GM21528 (cell line): ENCODE data around the gene KERA.

Experiments
- ATAC-seq: cut with Tn5 transposase; IDR thresholded peaks from one replicate; pipeline ENCODE4 v1.9.1; 2021; ENCODE audit warnings: mild to moderate bottlenecking, moderate library complexity; ENCODE audit not compliant: unreplicated experiment, low FRiP score

The KERA gene

DNA sequence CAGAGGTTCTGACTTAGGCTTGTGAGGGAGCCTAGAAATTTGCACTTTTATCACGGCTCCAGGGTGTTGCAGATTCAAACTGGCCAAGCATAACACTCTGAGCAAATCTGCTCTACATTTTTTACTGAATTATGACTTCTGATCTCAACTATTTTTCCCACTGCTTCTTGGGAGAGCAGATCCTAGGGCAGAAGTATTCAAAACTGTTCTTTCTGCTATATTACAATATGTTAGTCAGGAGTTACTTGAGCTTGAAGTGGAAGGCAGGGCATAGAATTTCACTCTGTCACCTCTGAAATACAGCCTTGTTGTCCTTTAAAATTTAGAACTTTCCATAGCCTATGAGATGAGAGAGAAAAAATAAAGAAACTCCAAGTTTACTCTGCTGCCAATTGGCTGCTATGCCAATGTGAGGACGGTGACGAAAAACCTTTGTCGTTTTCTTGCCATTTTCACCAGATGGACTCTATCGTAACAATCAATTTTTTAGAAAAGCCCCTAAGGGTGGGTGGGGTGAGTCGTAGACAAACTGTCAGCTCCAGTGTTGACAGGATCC, 16.4 kb upstream of the KERA start:
- no peak for ATAC-seq

GRCh38 chr12:91073426-91073825, 15.6 kb upstream of the KERA start:
- ATAC-seq: no peak

DNA sequence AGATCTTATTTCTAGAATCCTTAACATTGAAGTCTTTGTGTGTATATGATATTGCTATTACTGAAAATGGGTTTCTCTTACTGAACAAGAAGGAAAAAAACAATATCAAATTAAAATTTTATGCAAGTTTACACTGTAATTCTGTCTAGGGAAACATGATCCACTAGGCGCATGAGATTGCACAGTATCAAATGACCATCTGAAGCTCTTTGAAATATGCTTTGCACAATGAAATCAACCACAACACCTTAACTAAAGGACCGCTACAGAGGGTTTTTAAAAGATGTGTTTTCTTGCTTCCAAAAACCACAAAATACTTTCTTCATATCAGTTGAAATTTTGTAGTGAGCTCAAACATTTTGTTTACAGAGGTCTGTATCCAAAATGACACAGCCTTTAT, 15.1 kb upstream of the KERA start:
- no peak for ATAC-seq

DNA sequence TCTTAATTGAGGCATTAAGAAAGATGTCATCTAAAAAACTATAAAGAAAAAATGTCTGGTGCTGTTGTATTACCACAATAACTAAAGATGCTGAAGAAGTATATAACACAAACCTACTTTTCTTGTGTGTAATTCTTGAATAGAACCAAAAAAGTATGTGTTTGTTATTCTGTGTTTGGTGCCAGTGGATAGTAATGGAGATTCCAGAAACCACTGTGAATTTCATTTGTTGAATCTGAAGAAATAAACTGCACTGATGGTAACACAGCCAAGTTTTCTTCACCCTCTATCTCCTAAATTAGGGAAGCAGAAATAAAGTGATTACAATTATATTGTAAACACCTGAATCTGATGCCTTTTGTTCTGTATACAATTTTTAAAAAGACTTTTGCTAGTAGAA, 13.1 kb upstream of the KERA start:
- no peak for ATAC-seq

GRCh38 chr12:91065396-91065795, 7.6 kb upstream of the KERA start:
- ATAC-seq: no peak

DNA sequence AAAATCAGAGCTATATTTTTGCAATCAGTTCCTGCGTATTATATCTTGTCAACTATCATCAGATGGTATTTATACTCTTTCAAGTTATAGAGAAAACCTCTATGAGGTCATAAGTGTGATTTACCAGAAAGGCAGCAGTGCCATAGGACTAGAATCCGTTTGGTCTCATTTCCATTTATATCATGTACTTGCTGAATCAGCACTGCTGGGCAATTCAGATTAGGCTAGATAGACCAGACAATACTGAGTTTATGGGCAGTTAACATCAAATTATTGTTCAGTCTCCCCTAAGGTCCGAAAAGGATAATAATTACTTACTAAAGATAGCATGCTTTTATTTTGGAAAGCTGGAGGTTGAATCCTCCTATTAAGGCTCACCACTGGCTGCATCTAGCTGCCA, 6.8 kb upstream of the KERA start:
- ATAC-seq: no peak

DNA sequence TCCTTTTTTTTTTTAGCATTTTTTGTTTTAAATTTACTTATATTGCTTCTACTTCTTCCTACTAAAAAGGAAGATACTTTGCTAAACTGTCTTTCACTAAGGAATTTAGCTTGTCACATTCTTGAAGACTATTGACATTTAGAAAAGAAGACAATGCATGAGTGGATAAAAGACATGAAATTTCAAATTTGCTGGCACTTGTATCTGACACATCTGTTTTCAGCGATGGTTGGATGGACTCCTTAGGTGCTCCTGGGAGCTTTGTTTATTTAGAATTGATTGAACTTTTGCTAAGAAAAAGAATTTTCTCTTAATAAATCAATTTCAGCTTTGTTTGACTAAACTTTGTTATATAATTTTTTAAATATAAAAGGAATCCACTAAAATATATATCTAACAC, 3.3 kb upstream of the KERA start:
- no peak for ATAC-seq

- ATAC-seq: no peak
Measured at GRCh38 chr12:91059211-91059610, 1.4 kb upstream of the KERA start.

- no peak for ATAC-seq
Measured at GRCh38 chr12:91058786-91059185, 962 bp upstream of the KERA start.

GRCh38 chr12:91056488-91056887, 1.3 kb downstream of the KERA start:
- ATAC-seq: no peak

DNA sequence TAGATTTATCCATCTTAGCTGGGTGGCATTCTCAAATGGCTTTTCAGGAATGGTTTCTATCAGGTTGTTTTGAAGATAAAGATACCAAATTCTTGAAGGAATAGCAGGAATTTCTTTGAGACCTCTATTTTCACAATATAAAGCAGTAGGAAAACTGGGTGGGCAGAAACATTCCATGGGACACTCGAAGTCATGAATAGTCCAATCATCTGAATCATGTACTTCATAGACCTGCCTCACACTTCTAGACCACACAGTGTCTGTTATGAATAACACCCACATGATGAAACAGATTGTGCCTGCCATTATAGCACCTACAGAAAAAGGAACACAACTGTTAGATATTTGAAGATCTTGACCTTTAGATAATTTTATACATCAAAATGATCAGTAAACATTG, 1.8 kb downstream of the KERA start:
- ATAC-seq: no peak

DNA sequence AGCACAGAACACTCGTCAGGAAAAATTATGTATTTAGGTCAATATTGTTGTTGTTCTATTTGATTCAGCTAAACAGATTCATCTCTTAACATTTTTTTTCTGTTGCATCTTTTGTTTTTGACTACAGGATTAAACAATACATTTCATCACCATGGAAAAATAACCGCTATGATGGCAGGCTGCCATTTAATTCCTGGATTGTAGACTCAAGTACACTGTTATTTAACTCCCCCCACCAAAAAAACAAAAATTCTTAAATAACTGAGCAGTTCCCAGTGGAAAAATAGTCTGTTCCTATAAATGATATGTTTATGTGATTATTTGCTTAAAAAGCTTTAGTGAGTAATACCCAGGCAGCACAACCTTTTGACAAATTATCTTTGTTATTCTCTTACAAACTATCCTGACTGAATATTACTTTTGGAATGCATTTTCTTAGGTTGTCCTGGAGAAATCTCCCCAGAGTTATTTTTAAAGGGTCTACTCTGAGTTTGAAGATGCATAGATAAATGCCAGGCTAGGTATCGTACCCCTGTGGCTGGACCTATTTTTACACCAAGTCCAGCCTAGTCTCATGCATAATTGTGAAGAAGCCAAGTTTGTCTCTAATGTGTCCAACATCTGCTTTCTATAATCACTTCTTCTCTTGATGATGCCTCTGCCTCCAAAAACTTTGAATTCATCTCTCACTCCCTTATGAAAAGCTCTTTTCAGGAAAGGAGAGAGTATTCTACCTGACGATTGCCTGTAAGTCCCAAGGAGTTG, 3.7 kb downstream of the KERA start:
- no peak for ATAC-seq

DNA sequence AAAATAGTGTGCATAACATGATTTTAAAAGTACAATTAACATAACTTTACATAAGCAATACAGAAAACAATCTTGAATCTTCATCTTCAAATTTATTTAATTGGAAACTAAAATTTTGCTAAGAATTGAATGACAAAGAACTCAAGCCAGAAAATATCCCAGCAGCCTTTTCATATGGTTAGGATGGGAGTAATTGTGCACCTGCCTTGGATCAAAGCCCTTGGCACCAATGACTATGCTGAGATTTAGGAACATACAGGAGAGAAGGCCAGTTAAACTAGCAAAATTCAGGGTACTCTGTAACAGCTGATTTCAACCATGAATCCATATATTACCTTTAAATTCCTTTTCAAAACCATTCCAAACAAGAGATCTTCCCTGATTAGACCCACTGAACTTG, 5.8 kb downstream of the KERA start:
- no peak for ATAC-seq

DNA sequence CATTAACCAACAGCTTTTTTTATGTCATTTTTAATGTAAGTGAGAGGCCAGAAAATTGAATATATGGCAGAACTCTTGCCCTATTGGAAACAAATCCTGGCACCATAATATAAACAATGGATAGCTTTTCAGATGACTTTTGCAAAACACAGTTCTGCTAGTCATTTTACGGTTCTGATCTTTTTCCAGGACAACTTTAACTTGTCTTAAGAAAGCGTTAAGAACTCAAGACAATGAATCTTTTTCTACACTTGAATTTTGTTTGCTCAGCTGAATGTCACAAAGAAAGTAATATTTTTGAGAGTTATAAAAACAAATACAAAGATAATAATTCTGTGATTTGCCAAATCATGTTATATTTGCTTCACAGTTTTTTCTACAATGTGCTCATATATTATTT, 13.2 kb downstream of the KERA start:
- no peak for ATAC-seq

DNA sequence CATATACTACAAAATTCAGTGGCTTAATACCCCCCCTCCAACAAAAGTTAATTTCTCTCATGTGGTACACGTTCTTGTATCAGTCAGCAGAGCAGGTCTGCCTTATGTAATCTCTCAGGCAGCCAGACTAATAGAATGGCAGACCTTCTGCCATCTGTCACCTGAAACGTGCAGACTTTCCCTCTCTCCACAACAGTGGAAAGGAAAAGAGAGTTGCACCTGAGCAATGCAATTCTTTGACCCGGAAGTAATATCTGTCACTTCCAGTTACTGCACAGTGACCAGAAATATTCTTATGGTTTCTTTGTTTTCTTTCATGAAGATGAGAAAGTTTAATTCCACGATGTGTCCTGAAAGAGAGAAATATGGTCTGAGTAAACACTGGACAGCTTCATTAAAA, 14.4 kb downstream of the KERA start:
- ATAC-seq: no peak

- no peak for ATAC-seq
Measured at GRCh38 chr12:91040096-91040755, 17.6 kb downstream of the KERA start.

GRCh38 chr12:91037276-91037675, 20.5 kb downstream of the KERA start:
- no peak for ATAC-seq

GRCh38 chr12:91033251-91033650, 24.6 kb downstream of the KERA start:
- ATAC-seq: no peak

DNA sequence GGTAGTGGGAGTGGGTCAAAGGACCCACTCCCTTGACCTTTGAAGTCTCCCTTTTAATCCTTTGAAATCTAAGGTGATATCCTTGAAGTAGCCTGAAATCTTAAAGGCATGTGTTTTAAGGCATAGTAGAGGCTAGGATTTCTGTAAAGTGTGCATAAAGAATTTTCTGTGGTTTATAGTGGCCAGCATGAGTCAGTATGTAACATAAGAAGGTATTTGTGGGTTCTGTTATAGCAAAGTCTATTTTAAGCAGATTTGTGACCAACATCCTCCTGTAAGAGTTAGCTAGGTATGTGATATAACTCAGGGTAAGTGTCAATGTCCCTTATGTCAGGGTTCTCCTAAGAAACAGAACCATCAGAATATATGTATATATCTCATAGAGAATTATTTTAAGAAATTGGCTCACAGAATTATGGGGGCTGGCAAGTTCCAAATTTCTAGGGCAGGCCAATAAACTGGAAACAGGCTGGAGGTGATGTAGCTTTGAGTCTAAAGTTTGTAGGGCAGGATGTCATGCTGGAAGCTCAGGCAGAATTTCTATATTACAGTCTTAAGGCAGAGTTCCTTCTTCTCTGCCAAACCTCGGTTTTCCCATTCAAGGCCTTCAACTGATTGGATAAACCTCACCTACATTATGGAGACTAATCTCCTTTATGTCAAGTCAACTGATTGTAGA, 34.4 kb downstream of the KERA start:
- ATAC-seq: no peak

GRCh38 chr12:91021076-91021475, 36.7 kb downstream of the KERA start:
- ATAC-seq: no peak

DNA sequence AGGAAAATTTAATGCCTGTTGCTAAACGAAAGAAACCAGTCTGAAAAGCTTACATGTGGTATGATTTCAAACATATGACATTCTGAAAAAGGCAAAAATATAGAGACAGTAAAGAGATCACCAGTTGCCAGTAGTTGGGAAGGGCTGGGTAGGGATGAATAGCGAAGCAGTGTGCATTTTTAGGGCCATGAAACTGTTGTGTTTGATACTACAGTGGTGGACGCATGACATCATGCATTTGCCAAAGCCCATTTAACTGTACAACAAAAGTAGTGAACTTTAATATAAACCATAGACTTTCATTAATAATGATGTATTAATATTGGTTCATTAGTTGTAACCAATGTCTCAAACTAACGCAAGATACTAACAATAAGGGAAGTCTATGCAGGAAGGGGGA, 38.4 kb downstream of the KERA start:
- no peak for ATAC-seq
